Raji (cell line): ENCODE results near the gene ZDHHC5.

Experiments
- POLR2A ChIP-seq: IDR thresholded peaks from 2 replicates; pipeline ENCODE4 v1.6.1; 2011; ENCODE audit warnings: low read depth, low read length, control low read depth; ENCODE audit not compliant: insufficient read depth

The ZDHHC5 gene

GRCh38 chr11:57639321-57640067 lies 28.4 kb upstream of the ZDHHC5 start:
- no peak for TF ChIP-seq POLR2A

GRCh38 chr11:57640068-57640800 lies 27.7 kb upstream of the ZDHHC5 start:
- no peak for TF ChIP-seq POLR2A

GRCh38 chr11:57641011-57641807 lies 26.7 kb upstream of the ZDHHC5 start:
- no peak for TF ChIP-seq POLR2A

GRCh38 chr11:57643802-57644201 lies 24.1 kb upstream of the ZDHHC5 start:
- TF ChIP-seq POLR2A: no peak

GRCh38 chr11:57644748-57645688 lies 22.9 kb upstream of the ZDHHC5 start:
- TF ChIP-seq POLR2A: no peak

- no peak for TF ChIP-seq POLR2A
These were observed 22.2 kb upstream of the ZDHHC5 start for GRCh38 chr11:57645689-57646085.

- TF ChIP-seq POLR2A: no peak
These were observed 21.6 kb upstream of the ZDHHC5 start for GRCh38 chr11:57646194-57646798.

- TF ChIP-seq POLR2A: no peak
These were observed 21.1 kb upstream of the ZDHHC5 start for GRCh38 chr11:57646799-57647303.

GRCh38 chr11:57647372-57647771 lies 20.5 kb upstream of the ZDHHC5 start:
- TF ChIP-seq POLR2A: no peak

- TF ChIP-seq POLR2A: no peak
These were observed 19.7 kb upstream of the ZDHHC5 start for GRCh38 chr11:57647960-57648800.

- no peak for TF ChIP-seq POLR2A
These were observed 18.8 kb upstream of the ZDHHC5 start for GRCh38 chr11:57648801-57649735.
